NCI-H1105 (cell line): ENCODE data around the gene PITPNM1.
A peak's percentile ranks its signal among the peaks of the same experiment; 100 is the strongest.
"Not testable (repeated sequence)": the region's sequence is repeated elsewhere in the genome, so short reads cannot be mapped to it uniquely, and the experiment has no call there.

ENCODE experiments used
- DNase-seq: peaks from one replicate; lab custom pipeline; 2025; lab: John Stamatoyannopoulos, UW

PITPNM1 gene

DNA sequence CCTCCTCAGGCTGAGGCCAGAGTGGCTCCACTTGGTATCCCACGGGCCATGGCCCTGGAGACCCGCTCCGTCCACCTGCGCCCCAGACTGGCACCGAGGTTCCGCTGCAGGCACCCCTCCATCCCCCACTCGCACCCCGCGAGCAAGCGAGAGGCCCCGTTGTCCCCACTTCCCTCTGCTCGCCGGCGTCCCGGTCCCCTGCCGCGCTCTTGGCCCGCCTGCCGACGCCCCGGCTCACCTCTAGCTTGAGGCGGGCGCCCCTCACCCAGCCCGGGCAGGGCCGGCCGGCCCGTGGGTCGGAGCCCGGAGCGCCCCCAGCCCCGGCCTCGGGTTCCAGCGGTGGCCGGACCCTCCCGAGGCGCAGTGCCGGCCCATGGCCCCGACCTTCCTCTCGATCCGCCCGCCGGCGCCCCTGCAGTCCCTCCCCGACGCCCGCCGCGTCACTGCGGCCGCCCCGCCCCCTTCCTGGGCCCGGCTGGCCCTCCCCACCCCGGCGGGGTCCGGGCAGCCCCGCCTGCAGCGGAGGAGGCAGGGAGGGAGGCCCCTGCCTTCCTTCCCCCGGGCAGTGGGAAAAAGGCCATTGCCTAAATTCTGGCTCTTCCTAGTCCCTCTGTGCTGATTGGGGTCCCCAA, at the start of gene PITPNM1:
Gene PITPNM1 (minus strand): TSS at position 414 of the 632 bp plus-strand sequence. CDS start 1,183 bp downstream, outside the sequence.
- DNase-seq, result peak; percentile 27

DNA sequence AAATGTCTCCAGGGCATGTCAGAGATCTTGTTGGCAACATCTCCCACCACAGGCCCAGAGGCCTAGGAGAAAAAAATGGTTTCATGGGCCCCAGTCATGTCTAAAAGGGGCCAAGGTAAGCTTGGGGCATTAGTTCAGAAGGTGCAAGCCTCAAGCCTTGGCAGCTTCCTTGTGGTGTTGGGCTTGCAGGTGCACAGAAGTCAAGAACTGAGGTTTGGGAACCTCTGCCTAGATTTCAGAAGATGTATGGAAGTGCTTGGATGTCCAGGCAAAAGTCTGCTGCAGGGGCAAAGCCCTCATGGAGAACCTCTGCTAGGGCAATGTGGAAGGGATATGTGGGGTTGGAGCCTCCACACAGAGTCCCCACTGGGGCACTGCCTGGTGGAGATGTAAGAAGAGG, 46.5 kb upstream of the PITPNM1 start:
- not testable (repeated sequence) for DNase-seq

- DNase-seq, result no peak
These were observed 46.0 kb upstream of the PITPNM1 start for GRCh38 chr11:67551127-67551526.

DNA sequence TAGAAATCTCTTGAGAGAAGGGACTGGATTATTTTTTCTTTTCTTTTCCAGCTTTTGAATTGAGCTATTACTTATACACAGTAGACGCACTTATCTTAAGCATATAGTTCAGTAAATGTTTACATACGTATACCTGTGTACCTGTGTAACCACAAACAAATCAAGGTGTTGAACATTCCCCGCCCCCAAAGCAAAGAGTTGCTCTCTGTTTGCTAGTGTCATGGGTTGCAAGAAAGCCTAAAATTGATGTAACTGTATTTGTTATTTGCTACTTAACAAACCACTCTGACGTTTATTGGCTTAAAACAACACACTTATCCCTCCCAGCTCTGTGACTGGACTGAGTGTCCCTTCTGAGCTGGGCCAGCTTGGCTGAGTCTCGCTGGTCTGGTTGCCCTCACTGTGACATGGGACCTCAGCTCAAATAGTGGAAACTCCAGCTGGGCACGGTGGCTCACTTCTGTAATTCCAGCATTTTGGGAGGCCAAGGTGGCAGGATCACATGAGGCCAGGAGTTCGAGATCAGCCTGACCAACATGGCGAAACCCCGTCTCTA, 43.5 kb upstream of the PITPNM1 start:
- DNase-seq, result no peak

DNA sequence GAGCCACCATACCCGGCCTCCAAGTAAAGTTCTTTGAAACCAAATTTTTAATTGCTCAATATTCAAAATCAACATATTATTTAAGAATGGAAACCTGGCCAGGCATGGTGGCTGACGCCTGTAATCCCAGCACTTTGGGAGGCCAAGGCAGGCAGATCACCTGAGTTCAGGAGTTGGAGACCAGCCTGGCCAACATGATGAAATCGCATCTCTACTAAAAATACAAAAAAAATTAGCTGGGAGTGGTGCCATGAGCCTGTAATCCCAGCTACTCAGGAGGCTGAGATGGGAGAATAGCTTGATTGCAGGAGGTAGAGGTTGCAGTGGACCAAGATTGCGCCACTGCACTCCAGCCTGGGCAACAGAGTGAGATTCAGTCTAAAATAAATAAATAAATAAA, 42.9 kb upstream of the PITPNM1 start:
- DNase-seq, result not testable (repeated sequence)

DNA sequence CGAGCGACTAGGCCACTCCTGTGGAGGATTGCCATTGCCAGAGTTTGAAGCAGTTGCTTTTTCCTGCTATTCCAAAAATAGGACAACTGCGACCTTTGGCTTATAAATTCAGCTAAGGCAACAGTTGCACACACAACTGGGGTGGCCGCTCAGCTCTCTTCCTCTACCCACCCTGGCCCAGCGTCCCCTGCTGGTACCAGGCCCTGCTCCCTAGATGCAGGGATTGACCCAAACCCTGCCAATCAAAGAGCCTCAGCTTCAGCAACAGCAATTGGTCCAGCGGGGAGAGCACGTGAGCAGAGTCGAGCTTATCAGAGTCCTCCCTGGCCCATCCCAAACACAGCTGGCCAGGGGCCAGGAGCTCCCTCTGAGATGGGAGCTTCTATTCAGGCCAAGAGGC, 40.1 kb upstream of the PITPNM1 start:
- DNase-seq, result no peak

GRCh38 chr11:67544616-67545242, 39.6 kb upstream of the PITPNM1 start:
- no peak for DNase-seq

GRCh38 chr11:67543585-67543984, 38.4 kb upstream of the PITPNM1 start:
- no peak for DNase-seq

- no peak for DNase-seq
These were observed 37.8 kb upstream of the PITPNM1 start for GRCh38 chr11:67542971-67543370.

- DNase-seq, result no peak
These were observed 37.0 kb upstream of the PITPNM1 start for GRCh38 chr11:67542169-67542568.

- DNase-seq, result no peak
These were observed 36.0 kb upstream of the PITPNM1 start for GRCh38 chr11:67541198-67541597.

GRCh38 chr11:67539550-67539949, 34.4 kb upstream of the PITPNM1 start:
- DNase-seq, result no peak

DNA sequence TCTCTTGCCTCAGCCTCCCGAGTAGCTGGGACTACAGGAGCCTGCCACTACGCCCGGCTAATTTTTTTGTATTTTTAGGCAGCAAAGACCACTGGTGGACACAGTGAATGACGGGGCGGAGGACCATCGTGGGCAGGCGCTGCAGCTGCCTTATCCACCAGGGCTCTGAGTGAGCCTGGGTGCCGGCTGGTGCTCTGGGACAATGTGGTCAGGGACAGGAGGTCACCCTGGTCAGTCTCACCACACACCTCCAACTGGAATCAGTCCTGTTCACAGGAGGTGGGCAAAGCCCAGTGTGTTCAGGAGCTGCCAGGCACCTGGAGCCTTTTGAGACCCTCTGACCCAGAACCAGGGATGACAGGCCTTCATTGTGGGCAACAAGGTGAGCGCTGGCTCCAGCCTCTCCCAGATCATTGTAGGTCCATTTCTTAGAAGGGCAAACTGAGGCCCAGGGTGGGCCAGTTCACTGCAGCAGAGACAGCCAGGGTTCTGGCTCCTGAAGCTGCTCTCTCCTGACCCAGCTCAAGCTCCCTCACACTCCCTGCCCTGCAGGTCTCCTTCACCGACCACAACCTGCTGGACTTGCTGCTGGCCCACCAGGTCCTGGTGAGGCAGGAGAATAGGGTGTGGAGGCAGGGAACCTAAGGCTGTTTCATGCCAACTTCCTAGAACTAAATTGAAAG, 33.8 kb upstream of the PITPNM1 start:
- no peak for DNase-seq

- DNase-seq, result no peak
These were observed 33.1 kb upstream of the PITPNM1 start for GRCh38 chr11:67538306-67538705.

DNA sequence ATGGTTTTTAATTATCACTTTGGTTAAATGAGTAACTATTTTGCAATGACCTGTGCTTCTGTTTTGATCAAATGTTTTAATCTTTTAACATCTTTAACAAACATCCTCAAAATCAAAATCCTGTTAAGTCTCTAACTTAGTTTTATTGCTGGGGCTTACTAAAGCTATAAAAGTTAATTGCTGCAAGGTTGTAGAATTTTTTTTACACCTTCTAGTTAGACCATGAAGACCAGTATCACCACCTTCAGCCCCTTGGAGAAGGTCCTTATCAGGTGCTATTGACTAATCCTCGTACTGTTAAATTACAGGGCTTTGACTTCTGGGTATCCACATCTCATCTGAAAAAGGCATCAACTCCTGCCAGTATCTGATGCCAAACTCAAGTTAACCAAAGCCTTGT, 30.4 kb upstream of the PITPNM1 start:
- no peak for DNase-seq

DNA sequence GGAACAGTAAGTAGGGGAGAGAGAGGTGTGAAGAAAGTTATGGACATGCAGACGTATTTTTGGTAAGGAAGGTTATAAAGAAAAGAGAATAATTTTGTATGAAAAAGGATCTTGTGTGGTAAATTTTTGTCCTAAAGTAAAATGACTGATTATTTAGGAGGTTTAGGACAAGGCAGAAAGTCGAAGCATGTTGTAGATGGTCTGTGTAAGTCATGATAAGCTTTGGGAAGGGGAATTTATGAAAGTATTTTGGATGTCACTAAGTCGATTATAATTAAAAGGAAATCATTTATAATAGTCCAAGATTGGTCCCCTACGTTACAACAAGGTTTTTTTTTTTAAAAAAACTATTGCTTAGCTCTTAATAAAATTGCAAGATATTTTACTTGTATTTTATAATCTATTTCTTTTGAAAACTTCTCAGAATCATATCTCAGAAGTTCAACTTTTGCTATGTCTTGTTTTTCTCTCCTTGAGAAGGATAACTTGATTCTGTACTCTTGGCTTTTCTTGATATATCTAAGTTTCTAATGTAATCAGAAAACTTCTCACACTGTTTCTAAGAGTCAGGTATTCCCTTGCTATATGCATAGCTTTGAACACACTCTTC, 29.0 kb upstream of the PITPNM1 start:
- no peak for DNase-seq

GRCh38 chr11:67532889-67533288, 27.7 kb upstream of the PITPNM1 start:
- DNase-seq, result no peak

GRCh38 chr11:67530282-67530592, 25.1 kb upstream of the PITPNM1 start:
- DNase-seq, result no peak

DNA sequence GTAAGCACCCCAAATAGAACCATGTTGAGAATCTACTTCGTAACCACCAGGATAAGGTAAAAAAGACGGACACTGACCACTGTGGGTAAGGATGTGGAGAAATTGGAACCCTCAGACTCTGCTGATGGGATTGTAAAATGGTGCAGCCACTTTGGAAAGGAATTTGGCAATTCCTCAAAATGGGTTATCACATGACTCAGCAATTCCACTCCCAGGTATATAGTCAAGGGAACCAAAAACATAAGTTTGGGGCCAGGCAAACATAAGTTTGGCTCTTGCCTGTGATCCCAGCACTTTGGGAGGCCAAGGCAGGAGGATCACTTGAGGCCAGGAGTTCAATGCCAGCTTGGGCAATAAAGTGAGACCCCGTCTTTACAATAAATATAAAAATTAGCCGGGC, 23.2 kb upstream of the PITPNM1 start:
- DNase-seq, result no peak

DNA sequence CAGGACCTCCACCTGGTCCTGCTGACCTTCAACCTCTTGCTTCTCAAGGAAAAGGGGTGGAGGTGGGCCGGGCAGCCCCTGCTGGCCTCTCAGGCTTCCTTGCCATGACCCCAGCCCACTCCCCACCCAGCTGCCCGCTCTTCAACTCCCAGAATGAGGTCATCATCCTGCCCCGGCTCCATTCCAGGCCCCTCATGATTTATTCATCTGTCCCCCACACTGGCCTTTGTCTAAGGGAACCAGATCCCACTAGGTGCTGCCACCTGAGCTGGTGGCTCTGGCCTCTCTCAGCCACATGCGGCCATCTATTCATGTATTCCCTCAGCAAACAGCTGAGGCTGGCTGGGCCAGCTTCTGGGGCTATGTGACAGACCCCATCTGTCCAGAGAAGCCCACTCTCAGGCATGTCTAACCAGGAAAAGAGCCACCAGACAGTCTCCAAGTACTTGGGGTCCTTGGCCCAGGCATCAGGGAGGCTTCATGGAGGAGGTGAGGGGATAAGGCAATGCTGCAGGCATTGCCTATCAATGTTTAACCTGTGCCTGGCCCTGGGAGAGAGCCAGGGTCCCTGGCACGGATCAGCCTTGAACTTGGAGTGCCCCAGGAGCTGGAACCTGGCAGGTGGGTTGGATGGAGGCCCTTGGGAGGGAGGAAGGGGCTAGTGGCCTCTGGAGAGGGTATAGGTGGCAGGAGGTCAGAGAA, 20.3 kb upstream of the PITPNM1 start:
- no peak for DNase-seq

GRCh38 chr11:67524480-67524808, 19.3 kb upstream of the PITPNM1 start:
- no peak for DNase-seq
